Keratinocyte (primary cell): ENCODE measurements around the gene TOM1L1. TPM values are rescaled to one million over a fixed set of nuclear protein-coding genes. Genes with fewer than 3 reads are reported as not detected.

Experiments
- DNase-seq: peaks from one replicate; pipeline ENCODE4 v3.0.0-alpha.2; 2011; ENCODE audit warnings: low read depth, missing footprints, low spot score
- FAIRE-seq: peaks from 2 replicates; lab custom pipeline; 2011; peaks lifted over from hg19 to GRCh38; lab: Jason Lieb, UNC
- H2AFZ ChIP-seq: 2 replicates; pipeline ENCODE4 v1.6.0; 2012; ENCODE audit warnings: low read length, control low read depth, inconsistent platforms; ENCODE audit not compliant: control insufficient read depth
- H3K27ac ChIP-seq: 2 replicates; pipeline ENCODE4 v1.5.1; 2011; ENCODE audit warnings: low read length; ENCODE audit not compliant: control insufficient read depth, insufficient read depth
- H3K27me3 ChIP-seq: 3 replicates; pipeline ENCODE4 v1.6.0; 2011; ENCODE audit warnings: low read length; ENCODE audit not compliant: control insufficient read depth, insufficient read depth; ENCODE audit errors: extremely low read depth
- H3K36me3 ChIP-seq, 2 experiments: 2 replicates in 1 of 2; 3 replicates in 1 of 2; pipeline ENCODE4 v1.5.1; 2011; ENCODE audit warnings: low read length in 2 of 2, mild to moderate bottlenecking in 1 of 2; ENCODE audit not compliant: control insufficient read depth in 2 of 2, insufficient read depth in 2 of 2; ENCODE audit errors: extremely low read depth in 1 of 2
- H3K4me1 ChIP-seq: 3 replicates; pipeline ENCODE4 v1.5.1; 2011; ENCODE audit warnings: low read length; ENCODE audit not compliant: control insufficient read depth, insufficient read depth; ENCODE audit errors: extremely low read depth
- H3K4me2 ChIP-seq: 3 replicates; pipeline ENCODE4 v1.6.0; 2011; ENCODE audit warnings: low read depth, low read length; ENCODE audit not compliant: control insufficient read depth, insufficient read depth; ENCODE audit errors: extremely low read depth
- H3K4me3 ChIP-seq, 3 experiments: fragments of 200-600 bp in 1 of 3; sonication (generic) in 1 of 3; 2 replicates in 2 of 3; 3 replicates in 1 of 3; pipeline ENCODE4 v1.5.1; 2011 to 2016; ENCODE audit warnings: low read length in 3 of 3, mild to moderate bottlenecking in 3 of 3, control low read depth in 2 of 3, inconsistent platforms in 1 of 3, low read depth in 1 of 3, mixed read lengths in 1 of 3, mixed run types in 1 of 3, moderate library complexity in 1 of 3; ENCODE audit not compliant: control insufficient read depth in 2 of 3, insufficient read depth in 2 of 3; ENCODE audit errors: extremely low read depth in 1 of 3
- H3K79me2 ChIP-seq: 2 replicates; pipeline ENCODE4 v1.6.0; 2012; ENCODE audit warnings: low read length; ENCODE audit not compliant: control insufficient read depth, insufficient read depth
- H3K9ac ChIP-seq: 3 replicates; pipeline ENCODE4 v1.6.0; 2011; ENCODE audit warnings: low read length; ENCODE audit not compliant: control insufficient read depth, insufficient read depth; ENCODE audit errors: extremely low read depth
- H3K9me1 ChIP-seq: 3 replicates; pipeline ENCODE4 v1.6.0; 2011; ENCODE audit warnings: low read length; ENCODE audit not compliant: control insufficient read depth, insufficient read depth; ENCODE audit errors: extremely low read depth
- H3K9me3 ChIP-seq: 2 replicates; pipeline ENCODE4 v1.5.1; 2012; ENCODE audit warnings: low read depth, low read length; ENCODE audit not compliant: control insufficient read depth
- H4K20me1 ChIP-seq: 3 replicates; pipeline ENCODE4 v1.6.0; 2011; ENCODE audit warnings: low read length; ENCODE audit not compliant: control insufficient read depth, insufficient read depth; ENCODE audit errors: extremely low read depth
- CTCF ChIP-seq, 3 experiments: IDR thresholded peaks in 1 of 3; conservative IDR thresholded peaks in 1 of 3; optimal IDR thresholded peaks in 1 of 3; 2 replicates in 2 of 3; 3 replicates in 1 of 3; pipeline versions ENCODE3 to v1.5.1; 2011; ENCODE audit warnings: low read length in 3 of 3, mild to moderate bottlenecking in 3 of 3, moderate library complexity in 2 of 3, control low read depth in 1 of 3, inconsistent platforms in 1 of 3; ENCODE audit not compliant: insufficient read depth in 2 of 3; ENCODE audit errors: extremely low read depth in 1 of 3
- EZH2 ChIP-seq: IDR thresholded peaks from one replicate; pipeline ENCODE4 v1.6.1; 2012; ENCODE audit warnings: inconsistent platforms, mild to moderate bottlenecking, low read length, moderate library complexity
- dilution Hi-C: fragments of 300-500 bp; cut with MboI; formaldehyde crosslinking; loops from one replicate; pipeline ENCODE4 v1.7.0; 2020; ENCODE audit warnings: low sequenced_read_pairs; ENCODE audit not compliant: extremely low pct_ligation_motif_present
- polyA plus RNA-seq, 5 experiments: library from polyadenylated mRNA; depleted of rRNA in 3 of 5; stranded (reverse) in 3 of 5; stranded (forward) in 1 of 5; unstranded in 1 of 5; fragments of >200 nt; gene quantifications; 1 replicate in 1 of 5; 2 replicates in 3 of 5; 3 replicates in 1 of 5; pipeline versions ENCODE4 v1.2.1 to v1.2.3, GENCODE V29; 2011 to 2012; ENCODE audit warnings: missing spikeins in 2 of 5, low read depth in 1 of 5, low replicate concordance in 1 of 5

The TOM1L1 gene
- polyA plus RNA-seq, 1 donor (not counting 4 experiments of a cell fraction or from before 2014, with no cell fraction given) = 90.1 TPM

DNA sequence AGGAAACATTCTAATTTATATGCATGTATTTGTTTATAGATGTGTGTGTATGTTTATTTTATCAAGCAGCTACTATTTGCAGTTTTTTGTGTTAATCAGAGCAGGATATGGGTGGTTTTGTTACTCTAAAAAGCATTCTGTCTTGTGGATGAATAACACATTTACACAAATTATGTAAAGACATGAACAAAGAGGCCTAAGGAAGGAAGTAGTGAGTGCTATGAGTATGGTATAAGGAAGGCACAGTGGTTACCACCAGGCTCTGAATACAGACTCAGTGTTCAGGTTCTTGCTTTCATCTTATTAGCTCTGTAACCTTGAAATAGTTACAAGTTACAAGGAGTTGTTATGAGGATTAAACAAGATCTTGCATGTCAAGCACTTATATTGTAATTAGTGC is 101.8 kb downstream of the TOM1L1 start:
- DNase-seq = no peak
- H3K4me2 ChIP-seq = no peak overlapping the region
- H2AFZ ChIP-seq = no peak overlapping the region
- H3K9me3 ChIP-seq = no peaks in the 10 kb centered on the region
- H3K36me3 ChIP-seq = peaks cover 0 to 2% of the 10 kb centered on the region in 2 experiments
- no peaks in the 10 kb centered on the region for H3K79me2 ChIP-seq
- H3K27me3 ChIP-seq = no peaks in the 10 kb centered on the region
- H3K4me3 ChIP-seq = no peak overlapping the region
- FAIRE-seq = no peak
- no peaks in the 10 kb centered on the region for H3K4me1 ChIP-seq
- dilution Hi-C loops = no loop called here
- no peak overlapping the region for H3K27ac ChIP-seq
- H3K9ac ChIP-seq = no peak overlapping the region
- H4K20me1 ChIP-seq = no peaks in the 10 kb centered on the region
- no peaks in the 10 kb centered on the region for H3K9me1 ChIP-seq
- TF ChIP-seq EZH2 (no peak), CTCF (optimal IDR thresholded peaks at IDR 0.05 in 1 of 3, IDR thresholded peaks at IDR 0.05 in 1 of 3, conservative IDR thresholded peaks at IDR 0.05 in 1 of 3; ENCODE audit: extremely low read depth in 1 of 3, insufficient read depth in 2 of 3, low read length in 3 of 3) (no peak)

- H3K9me1 ChIP-seq = no peaks in the 10 kb centered on the region
- TF ChIP-seq CTCF (optimal IDR thresholded peaks at IDR 0.05 in 1 of 3, IDR thresholded peaks at IDR 0.05 in 1 of 3, conservative IDR thresholded peaks at IDR 0.05 in 1 of 3; ENCODE audit: extremely low read depth in 1 of 3, insufficient read depth in 2 of 3, low read length in 3 of 3) (no peak), EZH2 (no peak)
- H3K9ac ChIP-seq = no peak overlapping the region
- H3K79me2 ChIP-seq = no peaks in the 10 kb centered on the region
- H3K4me3 ChIP-seq = no peak overlapping the region
- H3K36me3 ChIP-seq = peaks cover 0 to 4% of the 10 kb centered on the region in 2 experiments
- H3K27ac ChIP-seq = no peak overlapping the region
- H4K20me1 ChIP-seq = no peaks in the 10 kb centered on the region
- no peaks in the 10 kb centered on the region for H3K27me3 ChIP-seq
- H3K9me3 ChIP-seq = no peaks in the 10 kb centered on the region
- no peak overlapping the region for H2AFZ ChIP-seq
- no peak overlapping the region for H3K4me2 ChIP-seq
- no peak for FAIRE-seq
- DNase-seq = no peak
- H3K4me1 ChIP-seq = no peaks in the 10 kb centered on the region
- dilution Hi-C loops = no loop called here
Observed at GRCh38 chr17:55004484-55004883, 103.8 kb downstream of the TOM1L1 start.
